GM23338 (cell line): ENCODE data around the gene MRPL48. TPM values are rescaled to one million over a fixed set of nuclear protein-coding genes. Genes with fewer than 3 reads are reported as not detected.

Experiments used
- ATAC-seq: fragments of 200-7000 bp; cut with Tn5 transposase; 3 replicates; pipeline ENCODE4 v1.9.1; 2020
- DNase-seq: peaks from one replicate; pipeline ENCODE4 v3.0.0-alpha.2; 2015; ENCODE audit warnings: low spot score
- H2AFZ ChIP-seq: fragments of 200-600 bp; sonication (generic); 2 replicates; pipeline ENCODE4 v1.8.0; 2016; ENCODE audit warnings: antibody characterized with exemption, mild to moderate bottlenecking, moderate library complexity
- H3F3A ChIP-seq: fragments of 200-600 bp; sonication (generic); replicated peaks from 2 replicates; pipeline ENCODE4 v1.8.0; 2017; ENCODE audit warnings: antibody characterized with exemption, mixed run types, low read depth
- H3K27ac ChIP-seq: fragments of 200-600 bp; sonication (generic); 2 replicates; pipeline ENCODE4 v1.6.1; 2016; ENCODE audit warnings: low read depth
- H3K27me3 ChIP-seq: fragments of 200-600 bp; sonication (generic); 2 replicates; pipeline ENCODE4 v1.8.0; 2016; ENCODE audit warnings: mild to moderate bottlenecking, mixed run types, moderate library complexity; ENCODE audit not compliant: insufficient read depth
- H3K36me3 ChIP-seq: fragments of 200-600 bp; sonication (generic); 2 replicates; pipeline ENCODE4 v1.8.0; 2016; ENCODE audit warnings: mild to moderate bottlenecking; ENCODE audit not compliant: insufficient read depth
- H3K4me1 ChIP-seq: fragments of 200-600 bp; sonication (generic); 2 replicates; pipeline ENCODE4 v1.8.0; 2016; ENCODE audit warnings: mild to moderate bottlenecking, moderate library complexity; ENCODE audit not compliant: insufficient read depth
- H3K4me2 ChIP-seq: fragments of 200-600 bp; sonication (generic); 2 replicates; pipeline ENCODE4 v1.7.1; 2017; ENCODE audit warnings: mixed run types
- H3K4me3 ChIP-seq: fragments of 200-600 bp; sonication (generic); 2 replicates; pipeline ENCODE4 v1.6.1; 2016; ENCODE audit warnings: mixed run types
- H3K79me2 ChIP-seq: fragments of 200-600 bp; sonication (generic); replicated peaks from 2 replicates; pipeline ENCODE4 v1.8.0; 2017; ENCODE audit warnings: mild to moderate bottlenecking; ENCODE audit not compliant: insufficient read depth
- H3K9me2 ChIP-seq: fragments of 200-600 bp; sonication (generic); 2 replicates; pipeline ENCODE4 v1.8.0; 2017; ENCODE audit not compliant: insufficient read depth
- H4K20me1 ChIP-seq: fragments of 200-600 bp; sonication (generic); replicated peaks from 2 replicates; pipeline ENCODE4 v1.8.0; 2017; ENCODE audit warnings: mild to moderate bottlenecking; ENCODE audit not compliant: insufficient read depth
- H3K27ac Mint-ChIP-seq: 2 replicates; pipeline ENCODE4 v1.8.0; 2020; ENCODE audit warnings: inconsistent platforms, mild to moderate bottlenecking, moderate library complexity, mixed read lengths
- H3K27me3 Mint-ChIP-seq: 3 replicates; pipeline ENCODE4 v1.8.0; 2022; ENCODE audit warnings: low read depth, mild to moderate bottlenecking, moderate library complexity, mixed read lengths, inconsistent platforms; ENCODE audit not compliant: insufficient read depth, poor library complexity
- H3K36me3 Mint-ChIP-seq: 3 replicates; pipeline ENCODE4 v1.8.0; 2021; ENCODE audit warnings: low read depth, mild to moderate bottlenecking, inconsistent platforms, moderate library complexity, mixed read lengths
- H3K4me1 Mint-ChIP-seq: 3 replicates; pipeline ENCODE4 v1.8.0; 2020; ENCODE audit warnings: mild to moderate bottlenecking, inconsistent platforms, mixed read lengths
- H3K4me3 Mint-ChIP-seq: 3 replicates; pipeline ENCODE4 v1.8.0; 2021; ENCODE audit warnings: moderate library complexity, mild to moderate bottlenecking, inconsistent platforms, mixed read lengths
- H3K9me3 Mint-ChIP-seq: 3 replicates; pipeline ENCODE4 v1.8.0; 2020; ENCODE audit warnings: moderate library complexity, mild to moderate bottlenecking, inconsistent platforms, mixed read lengths
- CREB1 ChIP-seq: fragments of 250-450 bp; sonication (Bioruptor Pico); IDR thresholded peaks from 2 replicates; pipeline ENCODE4 v1.5.0; 2020; ENCODE audit warnings: low read depth, mild to moderate bottlenecking, moderate library complexity
- CTCF ChIP-seq, 2 experiments: fragments of 200-600 bp in 1 of 2; sonication (generic) in 1 of 2; conservative IDR thresholded peaks; 2 replicates each; pipeline versions ENCODE4 v1.5.1 to v1.6.1; 2016 to 2017; ENCODE audit warnings: antibody characterized with exemption in 2 of 2, low read depth in 2 of 2, mild to moderate bottlenecking in 2 of 2, moderate library complexity in 1 of 2
- ETS1 ChIP-seq: IDR thresholded peaks from 2 replicates; pipeline ENCODE4 v1.6.1; 2016; ENCODE audit warnings: antibody characterized with exemption
- EZH2phosphoT487 ChIP-seq: fragments of 200-600 bp; sonication (generic); IDR thresholded peaks from one replicate; pipeline ENCODE4 v1.8.1; 2018; ENCODE audit warnings: antibody characterized with exemption; ENCODE audit not compliant: unreplicated experiment
- JUNB ChIP-seq: IDR thresholded peaks from one replicate; pipeline ENCODE4 v1.6.1; 2016; ENCODE audit warnings: antibody characterized with exemption; ENCODE audit not compliant: unreplicated experiment
- POLR2AphosphoS5 ChIP-seq: IDR thresholded peaks from 2 replicates; pipeline ENCODE4 v1.6.1; 2016; ENCODE audit warnings: antibody characterized with exemption, low read depth
- ZNF462 ChIP-seq: fragments of 250-450 bp; sonication (Bioruptor Pico); IDR thresholded peaks from 2 replicates; pipeline ENCODE4 v1.5.0; 2020; ENCODE audit warnings: mild to moderate bottlenecking, moderate library complexity
- long read RNA-seq: library from polyadenylated mRNA; unstranded; transcript quantifications from one replicate; pipeline ENCODE4 v2.0.0, GENCODE V29; 2020; ENCODE audit not compliant: unreplicated experiment
- polyA plus RNA-seq: library from polyadenylated mRNA; unstranded; fragments of >200 nt; fragmentation: Nextera tagmentation; extraction: Ambion mirVana; gene quantifications from 2 replicates; pipeline ENCODE4 v1.2.1, GENCODE V29; 2016
- total RNA-seq: library from RNA; depleted of rRNA; stranded (reverse); fragments of >200 nt; shearing (Covaris generic); gene quantifications from 2 replicates; pipeline ENCODE4 v1.2.3, GENCODE V29; 2014; rRNA removed

The MRPL48 gene
- total RNA-seq (24.1 and 54.1 TPM in 2 replicates), polyA plus RNA-seq (101 and 103 TPM in 2 replicates)
- long read RNA-seq, transcript MRPL48-201 (8 exons, 1,536 nt) = major isoform, 28 of 35 reads
- long read RNA-seq, partial matches to known transcripts = 0 of 35 reads
- long read RNA-seq, other reads (novel, unspliced or antisense) = 6 of 35 reads

GRCh38 chr11:73787643-73788558, at the start of gene MRPL48:
Gene MRPL48 (plus strand): TSS chr11:73787874. CDS start chr11:73787972, 98 bp downstream.
- no peaks in the 10 kb centered on the region for H3K36me3 Mint-ChIP-seq

GRCh38 chr11:73743045-73743444, 44.6 kb upstream of the MRPL48 start:
- peaks cover 95% of the 10 kb centered on the region for H3K79me2 ChIP-seq
- H3K9me2 ChIP-seq = no peaks in the 10 kb centered on the region
- Mint-ChIP-seq H3K4me3 (no peak overlapping the region), H3K9me3 (no peaks in the 10 kb centered on the region), H3K27me3 (peaks cover 5% of the 10 kb centered on the region), H3K4me1 (no peaks in the 10 kb centered on the region), H3K27ac (no peak overlapping the region; the same call in 1 of the 2 replicates), H3K36me3 (peaks cover 13% of the 10 kb centered on the region; the same call in 2 of the 3 replicates)
- no peaks in the 10 kb centered on the region for H3F3A ChIP-seq
- no peaks in the 10 kb centered on the region for H3K36me3 ChIP-seq
- no peak overlapping the region for H3K27ac ChIP-seq
- no peaks in the 10 kb centered on the region for H3K27me3 ChIP-seq
- H3K4me3 ChIP-seq = no peak overlapping the region
- no peaks in the 10 kb centered on the region for H3K4me1 ChIP-seq
- ATAC-seq = no peak
- peaks cover 23% of the 10 kb centered on the region for H4K20me1 ChIP-seq
- H3K4me2 ChIP-seq = no peak overlapping the region
- no peak for DNase-seq
- no peak overlapping the region for H2AFZ ChIP-seq
- TF ChIP-seq EZH2phosphoT487 = no peak
- no peak for TF ChIP-seq ZNF462 (CRISPR knock-in tag)

More at GRCh38 chr11:73787643-73788558, at the start of gene MRPL48:
- H3K27me3 Mint-ChIP-seq = peaks cover 4% of the 10 kb centered on the region
- Histone ChIP-seq H3K4me1 (peaks cover 9% of the 10 kb centered on the region), H2AFZ (peak within 1 kb of the TSS; percentile 80), H3K4me2 (peak within 1 kb of the TSS; percentile 79), H3K36me3 (no peaks in the 10 kb centered on the region), H4K20me1 (no peaks in the 10 kb centered on the region), H3K9me2 (no peaks in the 10 kb centered on the region), H3K4me3 (peak within 1 kb of the TSS; percentile 72), H3K79me2 (peaks cover 17% of the 10 kb centered on the region), H3F3A (0 out of 2 replicates have a peak, but pooled peaks cover 5% of the 10 kb centered on the region), H3K27ac (peak within 1 kb of the TSS; percentile 97), H3K27me3 (no peaks in the 10 kb centered on the region)
- peak within 1 kb of the TSS; percentile 99 for H3K27ac Mint-ChIP-seq
- TF ChIP-seq CTCF (conservative IDR thresholded peaks at IDR 0.05; ENCODE audit: low read depth in 2 of 2) = no peak
- peak; percentile 73 for TF ChIP-seq ETS1
- TF ChIP-seq CREB1 (CRISPR knock-in tag) = 0 out of 2 replicates have a peak, but pooled peaks have one; percentile 38
- peak; percentile 92 for TF ChIP-seq POLR2AphosphoS5
- no peak for TF ChIP-seq JUNB
- H3K4me1 Mint-ChIP-seq = peaks cover 14% of the 10 kb centered on the region
- DNase-seq (peak; percentile 89), ATAC-seq (peak; percentile 97)
- H3K4me3 Mint-ChIP-seq = peak within 1 kb of the TSS; percentile 98
- no peaks in the 10 kb centered on the region for H3K9me3 Mint-ChIP-seq
